GM19238 (cell line): ENCODE measurements around the gene SLC25A25.
A peak's percentile ranks its signal among the peaks of the same experiment; 100 is the strongest.
"Not testable (repeated sequence)": the region's sequence is repeated elsewhere in the genome, so short reads cannot be mapped to it uniquely, and the experiment has no call there.

Source experiments
- DNase-seq: peaks from one replicate; pipeline ENCODE4 v3.0.0; 2011; ENCODE audit warnings: low spot score; ENCODE audit not compliant: insufficient read length

SLC25A25 gene

GRCh38 chr9:128109050-128109709 is 41.1 kb downstream of the SLC25A25 start:
- no peak for DNase-seq

GRCh38 chr9:128111726-128112125 is 43.7 kb downstream of the SLC25A25 start:
- DNase-seq, result not testable (repeated sequence)

DNA sequence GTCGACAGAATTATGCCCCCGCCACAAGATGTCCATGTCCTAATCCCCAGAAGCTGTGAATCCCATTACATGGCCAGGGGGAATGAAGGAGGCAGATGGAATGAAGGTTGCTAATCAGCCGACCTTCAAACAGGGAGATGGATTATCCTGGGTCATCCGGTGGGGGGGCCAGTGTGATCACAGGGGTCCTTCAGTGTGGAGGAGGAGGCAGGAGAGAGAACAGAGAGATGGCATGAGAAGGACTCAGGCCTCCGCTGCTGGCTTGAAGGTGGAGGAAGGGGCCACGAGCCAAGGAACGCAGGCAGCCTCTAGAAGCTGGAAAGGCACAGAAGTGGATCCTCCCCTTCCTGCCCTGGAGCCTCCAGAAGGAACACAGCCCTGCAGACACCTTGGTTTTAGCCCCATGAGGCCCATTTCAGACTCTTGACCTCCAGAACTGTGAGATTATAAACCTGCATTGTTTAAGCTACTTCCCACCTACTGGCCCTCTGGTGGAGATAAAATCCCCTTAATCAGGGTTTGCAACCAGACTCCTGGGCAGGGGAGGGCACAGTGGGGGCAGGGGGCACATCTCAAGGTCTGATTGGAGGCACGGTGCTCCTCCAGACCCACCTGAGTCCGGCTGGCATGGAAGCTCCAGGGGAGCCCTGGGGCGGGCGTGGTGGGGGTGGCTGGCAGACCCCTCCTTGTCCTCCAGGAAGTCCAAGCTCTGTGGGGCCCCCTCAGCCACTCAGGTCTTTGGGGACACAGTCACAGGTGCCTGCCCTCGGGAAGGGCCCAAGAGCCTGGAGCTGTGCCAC is 45.7 kb downstream of the SLC25A25 start:
- DNase-seq, result no peak

- DNase-seq, result no peak
These were observed 46.5 kb downstream of the SLC25A25 start for GRCh38 chr9:128114326-128115186.

DNA sequence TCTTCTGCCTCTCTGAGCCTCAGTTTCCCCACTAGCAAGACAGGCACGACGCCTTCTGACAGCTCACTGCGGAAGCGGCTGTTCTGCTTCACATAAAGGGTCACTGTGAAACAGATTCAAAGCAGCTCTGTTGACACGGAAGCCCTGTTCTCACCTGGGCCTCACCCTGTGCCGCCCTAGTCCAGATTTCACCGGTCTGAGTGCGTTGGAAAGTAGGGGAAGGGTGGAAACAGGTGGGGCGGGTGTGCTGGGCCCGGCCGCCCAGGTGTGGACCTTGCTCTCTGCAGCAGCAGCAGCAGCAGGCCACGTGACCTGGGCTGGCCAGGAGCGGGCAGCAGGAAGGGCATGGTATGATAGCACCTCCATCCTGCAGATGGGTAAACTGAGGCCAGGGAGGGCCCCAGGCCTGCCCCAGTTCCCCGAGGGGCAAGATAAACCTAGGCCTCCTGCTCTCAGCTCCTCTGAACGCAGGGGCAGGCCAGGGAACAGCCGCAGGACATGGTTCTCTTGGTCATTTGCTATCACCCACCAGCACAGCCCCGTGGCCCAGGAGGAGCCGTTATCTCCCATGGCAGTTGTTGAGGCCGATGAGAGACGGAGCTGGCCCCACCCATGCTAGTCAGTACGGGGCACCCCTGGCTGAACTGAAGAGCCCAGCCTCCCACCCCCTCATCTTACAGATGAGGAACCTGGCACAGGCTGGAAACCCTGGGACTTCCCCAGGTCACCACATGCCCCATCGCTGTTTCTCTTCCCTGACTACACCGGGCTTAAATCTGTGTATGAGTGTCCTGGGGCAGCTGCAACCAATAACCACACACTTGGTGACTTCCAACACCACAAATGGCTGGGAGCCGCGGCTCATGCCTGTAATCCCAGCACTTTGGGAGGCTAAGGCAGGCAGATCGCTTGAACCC is 47.4 kb downstream of the SLC25A25 start:
- peak; percentile 48 for DNase-seq

GRCh38 chr9:128116104-128117083 is 48.4 kb downstream of the SLC25A25 start:
- no peak for DNase-seq

- DNase-seq, result peak; percentile 86
These were observed 49.8 kb downstream of the SLC25A25 start for GRCh38 chr9:128117613-128118471.

GRCh38 chr9:128118472-128118857 is 50.4 kb downstream of the SLC25A25 start:
- DNase-seq, result no peak

- DNase-seq, result no peak
These were observed 51.1 kb downstream of the SLC25A25 start for GRCh38 chr9:128118971-128119665.

DNA sequence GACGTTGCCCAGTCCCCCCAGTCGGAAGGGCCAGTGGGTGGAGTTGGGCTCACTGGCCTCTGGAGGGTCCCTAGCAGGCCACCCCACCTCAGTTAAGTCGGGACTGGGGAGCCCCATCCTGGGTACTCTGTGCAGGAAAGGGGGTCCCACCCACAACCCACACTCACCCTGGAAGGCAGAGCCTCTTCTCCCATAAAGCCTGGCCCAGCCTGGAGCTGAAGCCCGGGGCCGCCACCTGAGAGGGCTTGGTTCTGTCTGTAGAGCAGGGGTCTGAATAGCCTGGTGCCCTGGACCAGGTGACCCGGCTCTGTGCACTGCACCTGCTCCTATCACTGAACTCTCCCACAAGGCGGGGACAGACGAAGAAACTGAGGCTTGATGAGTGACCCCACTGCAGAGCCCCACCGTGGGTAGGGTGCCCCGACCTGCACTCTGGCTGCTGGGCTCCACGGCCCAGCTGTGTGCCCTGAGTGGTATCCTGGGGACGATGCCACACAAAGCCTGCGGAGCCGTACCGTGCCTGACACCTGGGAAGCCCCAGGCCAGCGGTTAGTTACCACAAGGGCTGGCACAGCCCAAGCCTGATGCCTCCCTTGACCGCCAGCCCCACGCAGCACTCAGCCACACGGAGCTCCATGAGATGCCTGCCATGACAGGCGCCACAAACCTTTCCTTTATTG is 52.2 kb downstream of the SLC25A25 start:
- no peak for DNase-seq

DNA sequence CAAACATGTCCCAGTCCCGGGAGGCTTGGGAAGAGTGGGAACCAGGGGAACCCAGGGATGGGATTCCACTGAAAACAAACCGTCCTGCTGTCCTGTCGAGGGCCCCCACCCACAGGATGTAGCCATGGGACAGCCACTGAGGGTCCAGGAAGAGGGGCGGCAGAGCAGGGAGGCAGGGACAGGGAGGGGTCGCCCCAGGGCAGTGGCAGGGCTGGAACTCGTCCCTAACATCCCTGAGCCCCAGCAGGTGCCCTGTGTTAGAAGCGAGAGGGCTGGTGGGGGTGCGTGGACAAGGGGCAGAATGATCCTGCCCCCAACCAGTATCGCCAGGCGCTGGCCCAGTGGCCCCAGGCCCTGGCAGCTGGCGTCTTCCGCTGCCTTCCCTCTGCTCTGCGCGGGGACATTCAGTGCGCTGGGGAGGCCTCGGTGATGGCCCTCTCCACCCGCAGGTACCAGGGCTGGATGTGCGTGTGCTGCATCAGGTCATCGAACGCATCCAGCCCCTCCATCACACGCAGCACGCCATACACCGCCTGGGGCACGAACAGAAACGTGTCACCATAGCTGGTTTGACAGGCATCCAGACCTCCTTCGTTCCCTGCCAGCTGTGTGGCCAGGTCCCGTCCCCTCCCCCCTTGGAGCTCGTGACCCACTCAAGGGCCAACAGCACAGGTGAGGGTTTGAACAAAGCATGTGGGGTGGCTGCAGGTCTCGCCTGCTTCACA is 52.9 kb downstream of the SLC25A25 start:
- no peak for DNase-seq

- no peak for DNase-seq
These were observed 53.4 kb downstream of the SLC25A25 start for GRCh38 chr9:128121466-128121810.

- no peak for DNase-seq
These were observed 54.1 kb downstream of the SLC25A25 start for GRCh38 chr9:128121924-128122808.

GRCh38 chr9:128122809-128123175 is 54.8 kb downstream of the SLC25A25 start:
- DNase-seq, result no peak

DNA sequence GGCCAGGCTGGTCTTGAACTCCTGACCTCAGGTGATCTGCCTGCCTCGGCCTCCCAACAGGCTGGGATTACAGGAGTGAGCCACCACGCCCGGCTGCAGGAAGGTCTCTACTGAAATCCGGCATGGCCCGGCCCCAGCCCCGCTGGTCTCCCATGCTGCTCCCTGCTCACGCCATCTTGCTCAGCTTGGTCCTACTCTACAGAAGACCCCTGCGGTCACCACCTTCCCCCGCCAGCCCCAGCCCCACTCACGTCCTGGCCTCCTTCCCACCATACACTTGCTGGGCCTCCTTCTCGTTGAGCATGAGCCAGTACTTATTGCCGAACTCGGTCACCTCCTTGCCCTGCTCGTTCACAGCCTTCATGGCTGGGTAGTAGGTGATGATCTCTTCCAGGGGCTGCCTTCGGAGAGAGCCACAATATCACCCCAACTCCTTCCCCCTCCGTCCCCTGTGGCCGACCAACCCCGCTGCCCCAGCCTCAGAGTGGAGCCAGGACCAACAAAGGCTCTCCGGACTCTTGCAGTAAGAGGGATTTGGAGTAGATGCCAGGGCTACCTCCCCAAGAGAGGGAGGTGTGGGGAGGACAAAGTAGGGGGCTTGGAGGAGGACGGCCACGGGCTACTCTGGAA is 55.5 kb downstream of the SLC25A25 start:
- DNase-seq, result no peak

DNA sequence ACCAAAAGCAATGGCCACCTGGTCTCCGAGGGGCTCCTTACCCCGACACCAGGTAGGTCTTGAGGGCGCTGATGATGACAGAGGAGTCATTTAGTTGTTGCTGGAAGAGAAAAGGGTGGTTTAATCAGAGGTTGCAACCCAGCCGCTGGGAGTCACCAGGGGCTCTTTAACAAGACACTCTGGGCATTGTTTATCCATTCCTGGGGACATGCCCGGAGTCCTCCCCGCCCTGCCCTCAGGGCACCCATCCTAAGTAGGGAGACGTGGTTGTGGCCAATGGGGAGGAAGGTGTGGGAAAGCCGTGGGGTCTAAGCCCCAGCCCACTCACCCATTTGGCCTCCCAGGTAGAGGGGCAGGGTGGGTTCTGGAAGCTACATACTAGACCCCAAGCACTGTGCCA is 56.4 kb downstream of the SLC25A25 start:
- no peak for DNase-seq
